HG03039 (cell line): ENCODE results near the gene TSPAN18.

Experiments used
- ATAC-seq: cut with Tn5 transposase; IDR thresholded peaks from one replicate; pipeline ENCODE4 v1.9.1; 2021; ENCODE audit warnings: mild to moderate bottlenecking, moderate library complexity; ENCODE audit not compliant: unreplicated experiment

TSPAN18 gene

GRCh38 chr11:44792171-44792570, 65.4 kb downstream of the TSPAN18 start:
- no peak for ATAC-seq

GRCh38 chr11:44793350-44794090, 66.8 kb downstream of the TSPAN18 start:
- ATAC-seq = no peak

- ATAC-seq = no peak
Measured at GRCh38 chr11:44795803-44796535, 69.2 kb downstream of the TSPAN18 start.

- no peak for ATAC-seq
Measured at GRCh38 chr11:44797051-44797450, 70.3 kb downstream of the TSPAN18 start.

GRCh38 chr11:44797886-44798606, 71.3 kb downstream of the TSPAN18 start:
- ATAC-seq = no peak

- ATAC-seq = no peak
Measured at GRCh38 chr11:44798607-44798972, 71.8 kb downstream of the TSPAN18 start.

- ATAC-seq = no peak
Measured at GRCh38 chr11:44799012-44799411, 72.2 kb downstream of the TSPAN18 start.

GRCh38 chr11:44802347-44802746, 75.6 kb downstream of the TSPAN18 start:
- ATAC-seq = no peak

GRCh38 chr11:44803009-44803408, 76.2 kb downstream of the TSPAN18 start:
- no peak for ATAC-seq

- ATAC-seq = no peak
Measured at GRCh38 chr11:44804449-44805437, 78.0 kb downstream of the TSPAN18 start.

GRCh38 chr11:44805596-44805995, 78.8 kb downstream of the TSPAN18 start:
- no peak for ATAC-seq

- no peak for ATAC-seq
Measured at GRCh38 chr11:44808053-44808753, 81.4 kb downstream of the TSPAN18 start.

- no peak for ATAC-seq
Measured at GRCh38 chr11:44809283-44809682, 82.5 kb downstream of the TSPAN18 start.

- no peak for ATAC-seq
Measured at GRCh38 chr11:44811841-44812448, 85.2 kb downstream of the TSPAN18 start.

- ATAC-seq = no peak
Measured at GRCh38 chr11:44812971-44813370, 86.2 kb downstream of the TSPAN18 start.

- ATAC-seq = no peak
Measured at GRCh38 chr11:44813401-44813800, 86.6 kb downstream of the TSPAN18 start.

- ATAC-seq = no peak
Measured at GRCh38 chr11:44814881-44815592, 88.3 kb downstream of the TSPAN18 start.

- no peak for ATAC-seq
Measured at GRCh38 chr11:44815917-44816456, 89.2 kb downstream of the TSPAN18 start.

- ATAC-seq = no peak
Measured at GRCh38 chr11:44816761-44817160, 90.0 kb downstream of the TSPAN18 start.
